Sigmoid colon (tissue), 7 donors: Measurements from ENCODE around the gene TMC1. TPM values are rescaled to one million over a fixed set of nuclear protein-coding genes. Genes with fewer than 3 reads are reported as not detected.

ENCODE experiments used
- DNase-seq: peaks from one replicate; pipeline ENCODE4 v3.0.0-alpha.2; 2019
- H3K27ac ChIP-seq, 4 donors: fragments of 200-600 bp; sonication (generic); one replicate each; pipeline ENCODE4 v1.5.1; 2016 to 2019; ENCODE audit warnings: mild to moderate bottlenecking in 1 of 4
- H3K27me3 ChIP-seq, 3 donors: fragments of 200-600 bp; sonication (generic); one replicate each; pipeline ENCODE4 v1.5.1; 2019; ENCODE audit warnings: mild to moderate bottlenecking in 1 of 3
- H3K36me3 ChIP-seq, 4 donors: fragments of 200-600 bp; sonication (generic); one replicate each; pipeline ENCODE4 v1.5.1; 2016 to 2019
- H3K4me1 ChIP-seq, 4 donors: fragments of 200-600 bp; sonication (generic); one replicate each; pipeline ENCODE4 v1.5.1; 2017 to 2019
- H3K4me3 ChIP-seq, 4 donors: fragments of 200-600 bp; sonication (generic); one replicate each; pipeline ENCODE4 v1.5.1; 2017 to 2019; ENCODE audit warnings: mild to moderate bottlenecking in 2 of 4, moderate library complexity in 1 of 4
- H3K9me3 ChIP-seq, 4 donors: fragments of 200-600 bp in 3 of 4; sonication (generic) in 3 of 4; one replicate each; pipeline versions ENCODE4 v1.5.1 to v1.6.1; 2013 to 2019
- CTCF ChIP-seq, 4 experiments: fragments of 450-650 bp in 3 of 4; fragments of 200-600 bp in 1 of 4; IDR thresholded peaks; one replicate each; pipeline ENCODE4 v1.5.1; 2016 to 2019; ENCODE audit warnings: antibody characterized with exemption in 4 of 4, mild to moderate bottlenecking in 3 of 4, moderate library complexity in 2 of 4
- EP300 ChIP-seq, 4 donors: sonication (generic); formaldehyde crosslinking; IDR thresholded peaks; one replicate each; pipeline ENCODE4 v1.6.1; 2017; ENCODE audit warnings: antibody characterized with exemption in 4 of 4
- POLR2A ChIP-seq, 2 donors: fragments of 450-650 bp; IDR thresholded peaks; one replicate each; pipeline ENCODE4 v1.6.1; 2016; ENCODE audit warnings: antibody characterized with exemption in 2 of 2, mild to moderate bottlenecking in 2 of 2, moderate library complexity in 2 of 2
- POLR2AphosphoS5 ChIP-seq, 4 donors: sonication (generic); formaldehyde crosslinking; IDR thresholded peaks; one replicate each; pipeline ENCODE4 v1.6.1; 2017; ENCODE audit warnings: antibody characterized with exemption in 4 of 4
- WGBS, 2 donors: extraction: QIAGEN DNeasy Blood & Tissue Kit; methylation state at CpG; one replicate each; pipeline ENCODE4 v1.1.7; 2013; 5-methylcytosine and 5-hydroxymethylcytosine counted together
- intact Hi-C: fragments of 100-400 bp; cut with DNase I; formaldehyde crosslinking; loops from one replicate; pipeline ENCODE4 v1.15.1; 2023
- polyA plus RNA-seq, 3 donors: library from polyadenylated mRNA; stranded (reverse); fragments of 200-250 nt; gene quantifications; one replicate each; pipeline ENCODE4 v1.2.3, GENCODE V29; 2013
- total RNA-seq, 4 donors: library from RNA; depleted of rRNA; stranded (reverse); fragments of >200 nt; gene quantifications; one replicate each; pipeline ENCODE4 v1.1.0, GENCODE V29; 2016
- donor health status: healthy with polysubstance abuse.
- donor health status: Bipolar disorder and iron deficiency.
- donor health status: healthy.

The TMC1 gene
- total and polyA plus RNA-seq, 7 donors: under 0.01 to 1.5 (median 0.51) TPM; not detected in 4

- H3K9me3 ChIP-seq: no peaks in the 10 kb centered on the region
- H3K36me3 ChIP-seq: no peaks in the 10 kb centered on the region
- no peaks in the 10 kb centered on the region for H3K27me3 ChIP-seq
- intact Hi-C loops: no loop called here
- no peak for DNase-seq
- H3K4me3 ChIP-seq: no peak overlapping the region
- H3K27ac ChIP-seq: peak overlapping the region in 2 of 4 donors; percentile 9 to 51
- 50 to 86% methylated on average over 2 of the region's 2 CpGs for WGBS, 2 donors
- TF ChIP-seq EP300 (IDR thresholded peaks at IDR 0.05) (no peak), POLR2AphosphoS5 (IDR thresholded peaks at IDR 0.05) (no peak), CTCF (IDR thresholded peaks at IDR 0.05) (no peak), POLR2A (IDR thresholded peaks at IDR 0.05) (no peak)
- H3K4me1 ChIP-seq: peaks cover 0 to 25% (median 3%) of the 10 kb centered on the region in 4 donors
Observed at GRCh38 chr9:72564479-72565281, 43.3 kb downstream of the TMC1 start.

- no peak for TF ChIP-seq CTCF (IDR thresholded peaks at IDR 0.05)
- TF ChIP-seq EP300 (IDR thresholded peaks at IDR 0.05): no peak
- no peak for TF ChIP-seq POLR2AphosphoS5 (IDR thresholded peaks at IDR 0.05)
- no peak for TF ChIP-seq POLR2A (IDR thresholded peaks at IDR 0.05)
- no peaks in the 10 kb centered on the region for H3K27me3 ChIP-seq
- H3K9me3 ChIP-seq: no peaks in the 10 kb centered on the region
- intact Hi-C loops: no loop called here
- no peak overlapping the region for H3K27ac ChIP-seq
- 96 to 97% methylated on average over 7 of the region's 7 CpGs for WGBS, 2 donors
- H3K4me3 ChIP-seq: no peak overlapping the region
- DNase-seq: no peak
- H3K36me3 ChIP-seq: no peaks in the 10 kb centered on the region
- peaks cover 0 to 25% (median 3%) of the 10 kb centered on the region in 4 donors for H3K4me1 ChIP-seq
Observed at GRCh38 chr9:72565535-72565934, 44.1 kb downstream of the TMC1 start.

GRCh38 chr9:72574156-72574810 lies 52.9 kb downstream of the TMC1 start:
- WGBS, 2 donors: 51 to 70% methylated on average over 3 of the region's 3 CpGs
- no peak overlapping the region for H3K4me3 ChIP-seq
- no peaks in the 10 kb centered on the region for H3K36me3 ChIP-seq
- H3K27me3 ChIP-seq: no peaks in the 10 kb centered on the region
- no peaks in the 10 kb centered on the region for H3K9me3 ChIP-seq
- DNase-seq: no peak
- H3K4me1 ChIP-seq: peaks cover 0 to 29% (median 24%) of the 10 kb centered on the region in 4 donors
- no peak for TF ChIP-seq EP300 (IDR thresholded peaks at IDR 0.05)
- no peak for TF ChIP-seq POLR2A (IDR thresholded peaks at IDR 0.05)
- no peak for TF ChIP-seq POLR2AphosphoS5 (IDR thresholded peaks at IDR 0.05)
- no peak for TF ChIP-seq CTCF (IDR thresholded peaks at IDR 0.05)
- intact Hi-C loops: no loop called here
- H3K27ac ChIP-seq: no peak overlapping the region

- no peak overlapping the region for H3K4me3 ChIP-seq
- H3K27ac ChIP-seq: peak overlapping the region in 2 of 4 donors; percentile 55 to 74
- H3K36me3 ChIP-seq: no peaks in the 10 kb centered on the region
- peaks cover 0 to 29% (median 25%) of the 10 kb centered on the region in 4 donors for H3K4me1 ChIP-seq
- no peaks in the 10 kb centered on the region for H3K27me3 ChIP-seq
- no peak for TF ChIP-seq POLR2A (IDR thresholded peaks at IDR 0.05)
- TF ChIP-seq EP300 (IDR thresholded peaks at IDR 0.05): no peak
- TF ChIP-seq CTCF (IDR thresholded peaks at IDR 0.05): no peak
- TF ChIP-seq POLR2AphosphoS5 (IDR thresholded peaks at IDR 0.05): no peak
- no peaks in the 10 kb centered on the region for H3K9me3 ChIP-seq
- 75 to 85% methylated on average over 2 of the region's 2 CpGs for WGBS, 2 donors
- intact Hi-C loops: loop anchor here (5.0 kb wide), 1 partner anchor 43 kb away; no protein-coding TSS in a partner anchor
- no peak for DNase-seq
Observed at GRCh38 chr9:72575666-72576065, 54.3 kb downstream of the TMC1 start.
